K562 treated with DMSO at 1 percent for 48 hours (cell line): ENCODE results near the gene NUP43. TPM values are rescaled to one million over a fixed set of nuclear protein-coding genes. Genes with fewer than 3 reads are reported as not detected.

ENCODE experiments used
- total RNA-seq: library from RNA; unstranded; fragments of 300-600 nt; gene quantifications from 2 replicates; pipeline ENCODE4 v1.2.3, GENCODE V29; 2022; ENCODE audit warnings: low replicate concordance; ENCODE audit errors: extremely low read depth

Gene NUP43, protein sequence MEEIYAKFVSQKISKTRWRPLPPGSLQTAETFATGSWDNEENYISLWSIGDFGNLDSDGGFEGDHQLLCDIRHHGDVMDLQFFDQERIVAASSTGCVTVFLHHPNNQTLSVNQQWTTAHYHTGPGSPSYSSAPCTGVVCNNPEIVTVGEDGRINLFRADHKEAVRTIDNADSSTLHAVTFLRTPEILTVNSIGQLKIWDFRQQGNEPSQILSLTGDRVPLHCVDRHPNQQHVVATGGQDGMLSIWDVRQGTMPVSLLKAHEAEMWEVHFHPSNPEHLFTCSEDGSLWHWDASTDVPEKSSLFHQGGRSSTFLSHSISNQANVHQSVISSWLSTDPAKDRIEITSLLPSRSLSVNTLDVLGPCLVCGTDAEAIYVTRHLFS
- total RNA-seq: not detected in 2 replicates

DNA sequence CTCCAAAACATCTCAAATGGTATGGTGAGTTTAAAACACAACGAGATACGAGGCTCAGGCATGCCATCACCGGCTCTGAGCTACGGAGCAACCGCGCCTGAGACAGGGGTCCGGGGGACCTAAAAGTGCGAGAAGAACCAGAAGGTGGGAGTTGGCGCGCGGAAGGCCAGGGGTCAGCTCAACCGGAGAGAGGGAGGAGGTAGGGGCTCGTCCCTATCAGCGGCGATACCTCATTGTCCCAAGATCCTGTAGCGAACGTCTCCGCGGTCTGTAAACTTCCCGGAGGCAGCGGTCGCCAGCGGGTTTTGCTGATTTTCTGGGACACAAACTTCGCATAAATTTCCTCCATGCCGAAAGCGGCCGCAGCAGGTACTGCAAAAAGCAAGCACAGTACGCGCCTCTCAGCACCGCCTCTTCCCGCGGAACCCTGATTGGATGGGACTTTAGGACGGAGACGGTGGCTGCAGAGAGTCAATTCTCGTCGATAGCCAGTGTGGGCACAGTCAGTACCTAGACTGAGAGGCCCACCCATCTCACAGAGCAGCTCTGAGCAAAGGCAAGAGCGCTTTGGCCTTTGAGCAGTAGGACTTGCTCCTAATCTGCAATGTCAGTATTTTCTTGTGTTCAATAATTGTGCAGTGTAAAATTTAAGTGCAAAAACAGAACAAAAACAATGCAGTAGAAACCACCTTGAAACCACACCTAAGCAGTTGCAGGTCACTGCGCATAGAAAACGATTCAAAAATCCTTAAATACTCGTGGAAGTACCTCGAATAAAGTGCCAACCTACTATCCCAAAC is at the start of gene NUP43:
Gene NUP43 (minus strand): TSS at position 383 of the 800 bp plus-strand sequence. CDS start 34 bp downstream, at position 349.

DNA sequence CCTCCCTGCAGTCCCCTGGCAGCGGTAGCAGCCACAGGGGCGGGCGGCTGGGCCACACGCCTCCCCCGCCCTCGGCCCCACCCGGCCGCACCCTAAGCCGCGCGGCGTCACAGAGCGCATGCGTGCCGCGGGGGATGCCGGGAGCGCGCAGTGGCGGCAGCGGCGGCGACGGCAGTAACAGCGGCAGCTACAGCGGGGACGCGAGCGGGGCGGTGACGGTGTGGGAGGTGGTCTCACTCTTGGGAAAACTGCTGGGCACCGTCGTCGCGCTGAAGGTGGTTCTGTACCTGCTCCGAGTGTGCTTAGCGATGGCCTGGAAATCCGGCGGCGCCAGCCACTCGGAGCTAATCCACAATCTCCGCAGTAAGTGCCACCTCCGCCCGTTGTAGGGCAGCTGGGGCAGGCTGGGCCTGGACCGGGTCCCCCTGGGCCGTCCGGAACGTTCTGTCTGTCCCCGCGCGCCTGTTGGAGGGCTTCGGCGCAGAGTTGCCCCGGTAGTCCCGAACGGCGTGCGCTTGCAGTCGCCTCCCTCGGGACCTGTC is 3.3 kb upstream of the NUP43 start, which contains the start of gene PCMT1:
Gene PCMT1 (plus strand): TSS at position 148 of the 542 bp plus-strand sequence. CDS start 161 bp downstream, at position 309.

DNA sequence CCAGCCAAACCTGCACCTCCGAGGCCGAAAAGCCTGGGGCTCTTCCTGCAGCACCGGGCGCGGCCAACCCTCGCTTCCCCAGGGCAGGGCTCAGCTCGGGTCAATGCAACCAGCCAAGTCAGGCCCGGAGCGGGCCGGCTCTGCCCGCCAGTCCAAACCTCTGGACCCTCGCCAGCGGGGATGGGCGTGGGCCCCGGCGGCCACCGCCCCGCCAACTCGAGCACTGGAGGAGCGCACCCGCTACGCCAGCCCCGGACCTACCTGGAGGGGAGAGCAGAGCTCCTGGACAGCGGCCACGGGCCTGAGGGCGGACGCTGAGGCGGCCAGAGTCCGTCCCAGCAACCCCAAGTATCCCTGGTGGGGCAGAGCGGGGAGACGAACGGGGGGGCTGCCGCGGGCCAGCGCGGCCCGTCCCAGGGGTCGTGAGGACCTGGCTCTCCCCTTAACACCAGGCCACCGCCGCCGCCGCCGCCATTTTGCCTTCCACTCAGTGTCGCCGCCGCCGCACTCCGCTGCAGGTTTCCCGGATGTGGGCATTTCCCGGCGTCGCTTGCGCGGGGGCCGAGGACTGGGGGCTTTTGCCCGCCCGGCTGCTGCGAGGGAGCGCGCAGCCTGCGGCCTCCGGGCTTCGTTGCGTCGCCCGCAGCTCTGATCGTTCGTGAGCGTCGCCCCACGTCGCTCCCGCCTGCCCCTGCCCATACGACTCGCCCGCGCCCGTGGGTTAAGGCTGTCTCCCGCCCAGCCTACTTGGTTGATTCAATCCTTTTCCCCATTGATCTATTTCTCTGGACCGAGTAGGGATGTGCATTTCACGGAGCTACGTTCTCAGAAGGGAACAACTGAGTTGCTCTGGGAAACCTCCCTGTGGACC is 28.5 kb downstream of the NUP43 start, which contains the start of gene LATS1:
Gene LATS1 (minus strand): TSS at position 514 of the 871 bp plus-strand sequence. CDS start 15,975 bp downstream, outside the sequence.

Other genes with a start within 250 kb of the NUP43 start
- gene PPIL4, start 200.5 kb downstream of the NUP43 start, total RNA-seq: not detected in 2 replicates
- not detected in 2 replicates for gene GINM1, start 180.2 kb downstream of the NUP43 start, total RNA-seq
- not detected in 2 replicates for gene KATNA1, start 97.8 kb downstream of the NUP43 start, total RNA-seq
- not detected in 2 replicates for gene LATS1, start 28.4 kb downstream of the NUP43 start, total RNA-seq
- not detected in 2 replicates for gene PCMT1, start 3.2 kb upstream of the NUP43 start, total RNA-seq
- not detected in 2 replicates for gene LRP11, start 117.8 kb upstream of the NUP43 start, total RNA-seq
- gene RAET1E, start 151.6 kb upstream of the NUP43 start, total RNA-seq: not detected in 2 replicates
- gene RAET1G, start 176.6 kb upstream of the NUP43 start, total RNA-seq: not detected in 2 replicates
- gene ULBP2, start 195.5 kb upstream of the NUP43 start, total RNA-seq: not detected in 2 replicates
- not detected in 2 replicates for gene ULBP1, start 217.4 kb upstream of the NUP43 start, total RNA-seq